Measurements from ENCODE around the gene OSBPL1A.

DNA sequence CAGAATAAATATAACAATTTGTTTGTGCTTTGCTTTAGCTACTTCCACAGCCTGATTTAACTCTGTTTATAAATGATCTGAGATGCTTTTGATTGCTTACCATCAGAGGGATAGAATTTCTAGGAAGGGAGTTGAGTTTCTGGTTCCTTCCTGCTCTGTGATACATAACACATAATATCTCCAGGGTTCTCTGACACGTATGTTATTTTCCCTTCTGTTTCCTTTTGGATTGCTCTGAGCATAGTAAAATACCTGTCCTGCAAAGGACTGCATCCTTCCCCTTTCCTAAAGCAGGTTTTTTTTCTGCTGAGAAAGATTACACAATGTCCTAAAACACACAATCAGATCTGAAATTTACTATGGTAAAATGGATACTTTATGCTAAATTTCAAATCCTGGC lies 182.7 kb downstream of the OSBPL1A start:
- TF ChIP-seq POLR2A (IDR thresholded peaks at IDR 0.05; ENCODE audit: low read depth, low read length), result no peak
- no peak for TF ChIP-seq POLR2AphosphoS5 (IDR thresholded peaks at IDR 0.05; ENCODE audit: low read depth, low read length)
- TF ChIP-seq TAF1 (IDR thresholded peaks at IDR 0.05; ENCODE audit: borderline replicate concordance, low read depth, low read length), result no peak
